PC-9 (cell line): ENCODE data around the gene PRKACG. TPM values are rescaled to one million over a fixed set of nuclear protein-coding genes. Genes with fewer than 3 reads are reported as not detected.

ENCODE experiments used
- BruUV-seq: library from RNA; stranded (reverse); fragments of 400-500 nt; replicated peaks from 2 replicates; lab custom pipeline; 2021; lab: Mats Ljungman, UMichigan
- CTCF ChIA-PET: fragments of 300-600 bp; sonication (Branson Sonifier 250); formaldehyde crosslinking; loops from one replicate; lab custom pipeline; 2022; ENCODE audit warnings: antibody characterized with exemption; lab: Charles Lee
- POLR2A ChIA-PET: fragments of 300-600 bp; sonication (Branson Sonifier 250); formaldehyde crosslinking; loops from one replicate; lab custom pipeline; 2022; ENCODE audit warnings: antibody characterized with exemption; ENCODE audit not compliant: unreplicated experiment; lab: Charles Lee
- DNase-seq, 2 experiments: peaks; one replicate each; pipeline versions ENCODE4 v3.0.0 to v3.0.0-alpha.2; 2015 to 2022; ENCODE audit warnings: mixed read lengths in 1 of 2
- H2AFZ ChIP-seq: fragments of 200-600 bp; sonication (generic); 2 replicates; pipeline ENCODE4 v1.8.1; 2017; ENCODE audit warnings: antibody characterized with exemption
- H3F3A ChIP-seq: fragments of 200-600 bp; sonication (generic); 2 replicates; pipeline ENCODE4 v1.8.1; 2017; ENCODE audit warnings: antibody characterized with exemption, mild to moderate bottlenecking, low read depth; ENCODE audit not compliant: insufficient read depth
- H3K27ac ChIP-seq: fragments of 200-600 bp; sonication (generic); 2 replicates; pipeline ENCODE4 v1.6.1; 2016; ENCODE audit warnings: mixed run types
- H3K27me3 ChIP-seq: fragments of 200-600 bp; sonication (generic); 2 replicates; pipeline ENCODE4 v1.6.1; 2016; ENCODE audit warnings: low read depth, mixed run types; ENCODE audit not compliant: insufficient read depth
- H3K36me3 ChIP-seq: fragments of 200-600 bp; sonication (generic); 2 replicates; pipeline ENCODE4 v1.6.1; 2016; ENCODE audit warnings: low read depth, mixed run types
- H3K4me1 ChIP-seq: fragments of 200-600 bp; sonication (generic); replicated peaks from 2 replicates; pipeline ENCODE4 v1.6.1; 2016; ENCODE audit warnings: mixed run types; ENCODE audit not compliant: insufficient read depth
- H3K4me2 ChIP-seq: fragments of 200-600 bp; sonication (generic); 2 replicates; pipeline ENCODE4 v1.6.1; 2017; ENCODE audit warnings: mixed run types
- H3K4me3 ChIP-seq: fragments of 200-600 bp; sonication (generic); 2 replicates; pipeline ENCODE4 v1.6.1; 2016; ENCODE audit warnings: mixed run types
- H3K79me2 ChIP-seq: fragments of 200-600 bp; sonication (generic); 2 replicates; pipeline ENCODE4 v1.6.1; 2017; ENCODE audit warnings: low read depth, mixed run types
- H3K9me2 ChIP-seq: fragments of 200-600 bp; sonication (generic); 2 replicates; pipeline ENCODE4 v1.8.1; 2017; ENCODE audit warnings: mild to moderate bottlenecking; ENCODE audit not compliant: insufficient read depth
- H3K9me3 ChIP-seq: fragments of 200-600 bp; sonication (generic); 2 replicates; pipeline ENCODE4 v1.8.1; 2016; ENCODE audit warnings: low read depth; ENCODE audit not compliant: insufficient read depth
- H4K20me1 ChIP-seq: fragments of 200-600 bp; sonication (generic); 2 replicates; pipeline ENCODE4 v1.8.1; 2017; ENCODE audit not compliant: insufficient read depth
- EZH2 ChIP-seq: fragments of 200-600 bp; sonication (generic); IDR thresholded peaks from 2 replicates; pipeline ENCODE4 v1.8.0; 2017; ENCODE audit warnings: antibody characterized with exemption, low read depth
- intact Hi-C: fragments of 100-400 bp; cut with micrococcal nuclease; formaldehyde crosslinking; loops from one replicate; pipeline ENCODE4 v1.10.0; 2022; ENCODE audit not compliant: unreplicated experiment
- total RNA-seq: library from RNA; stranded (reverse); gene quantifications from 2 replicates; pipeline ENCODE4 v1.2.3, GENCODE V29; 2021
- TF ChIP-seq, protein P1 (sequence below): fragments of 200-600 bp; sonication (generic); conservative IDR thresholded peaks from 2 replicates; pipeline ENCODE4 v1.6.1; 2017; ENCODE audit warnings: mixed run types, antibody characterized with exemption, mild to moderate bottlenecking, moderate library complexity

PRKACG gene
- total RNA-seq, 1 experiment from 2014 or later, result not detected

DNA sequence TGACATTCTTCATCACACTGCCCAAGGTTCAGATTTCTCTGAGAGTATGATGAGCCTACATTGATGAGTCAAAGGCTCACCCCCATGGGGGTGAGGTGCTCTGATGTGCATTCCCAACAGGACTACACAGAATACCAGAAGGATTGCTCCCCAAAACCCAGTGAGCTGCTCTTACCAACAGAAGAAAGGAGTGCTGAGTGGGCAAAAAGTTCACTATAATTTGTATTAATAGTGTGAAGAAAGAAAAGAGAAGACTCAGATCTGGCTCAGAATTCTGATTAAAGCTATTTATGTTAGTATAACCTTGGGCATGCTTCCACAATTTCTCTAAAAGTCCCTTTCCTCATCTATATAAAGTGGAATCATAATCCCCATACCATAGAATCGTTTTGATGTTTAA, 46.1 kb downstream of the PRKACG start:
- intact Hi-C loops, result loop anchor here (10.0 kb wide), 1 partner anchor 53 kb away; no protein-coding TSS in a partner anchor
- ChIA-PET POLR2A (interaction anchor here (0.6 kb wide), 1 partner anchor 1618 kb away, joined by 6 read pairs; no protein-coding TSS in a partner anchor), CTCF (no interaction called here)
- Histone ChIP-seq H2AFZ (no peak overlapping the region), H3K4me3 (no peak overlapping the region), H3K9me2 (no peaks in the 10 kb centered on the region), H3K4me2 (no peak overlapping the region), H3K27ac (no peak overlapping the region), H3K36me3 (no peaks in the 10 kb centered on the region), H3K4me1 (no peaks in the 10 kb centered on the region), H3K79me2 (no peaks in the 10 kb centered on the region), H3K27me3 (peaks cover 52% of the 10 kb centered on the region), H3K9me3 (no peaks in the 10 kb centered on the region), H3F3A (no peaks in the 10 kb centered on the region), H4K20me1 (no peaks in the 10 kb centered on the region)
- TF ChIP-seq, protein P1, sequence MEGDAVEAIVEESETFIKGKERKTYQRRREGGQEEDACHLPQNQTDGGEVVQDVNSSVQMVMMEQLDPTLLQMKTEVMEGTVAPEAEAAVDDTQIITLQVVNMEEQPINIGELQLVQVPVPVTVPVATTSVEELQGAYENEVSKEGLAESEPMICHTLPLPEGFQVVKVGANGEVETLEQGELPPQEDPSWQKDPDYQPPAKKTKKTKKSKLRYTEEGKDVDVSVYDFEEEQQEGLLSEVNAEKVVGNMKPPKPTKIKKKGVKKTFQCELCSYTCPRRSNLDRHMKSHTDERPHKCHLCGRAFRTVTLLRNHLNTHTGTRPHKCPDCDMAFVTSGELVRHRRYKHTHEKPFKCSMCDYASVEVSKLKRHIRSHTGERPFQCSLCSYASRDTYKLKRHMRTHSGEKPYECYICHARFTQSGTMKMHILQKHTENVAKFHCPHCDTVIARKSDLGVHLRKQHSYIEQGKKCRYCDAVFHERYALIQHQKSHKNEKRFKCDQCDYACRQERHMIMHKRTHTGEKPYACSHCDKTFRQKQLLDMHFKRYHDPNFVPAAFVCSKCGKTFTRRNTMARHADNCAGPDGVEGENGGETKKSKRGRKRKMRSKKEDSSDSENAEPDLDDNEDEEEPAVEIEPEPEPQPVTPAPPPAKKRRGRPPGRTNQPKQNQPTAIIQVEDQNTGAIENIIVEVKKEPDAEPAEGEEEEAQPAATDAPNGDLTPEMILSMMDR, result no peak
- TF ChIP-seq EZH2, result no peak
- BruUV-seq, result no TSS peak
- no peak for DNase-seq

DNA sequence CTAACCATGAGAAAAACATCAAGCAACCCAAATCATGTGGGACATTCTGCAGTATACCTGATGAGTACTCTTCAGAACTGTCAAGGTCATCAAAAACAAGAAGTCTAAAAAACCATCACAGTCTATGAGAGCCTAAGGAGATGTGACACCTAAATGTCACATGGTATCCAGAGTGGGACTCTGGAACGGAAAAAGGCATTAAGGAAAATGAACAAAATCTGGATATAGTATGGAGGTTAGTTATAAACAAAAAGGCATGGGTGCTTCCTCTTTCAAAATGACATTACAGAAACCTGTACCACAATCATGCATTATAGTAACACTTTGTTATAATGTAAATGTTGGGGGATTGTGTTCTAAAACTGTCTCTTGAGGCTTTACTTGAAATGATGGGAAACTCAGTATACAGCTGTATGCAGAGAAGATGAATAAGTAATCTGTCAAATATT, 47.4 kb downstream of the PRKACG start:
- intact Hi-C loops, result loop anchor here (10.0 kb wide), 1 partner anchor 52 kb away; no protein-coding TSS in a partner anchor
- H3K27ac ChIP-seq, result no peak overlapping the region
- CTCF ChIA-PET, result interaction anchor here (0.6 kb wide), 1 partner anchor 407 kb away, joined by 3 read pairs; no protein-coding TSS in a partner anchor

DNA sequence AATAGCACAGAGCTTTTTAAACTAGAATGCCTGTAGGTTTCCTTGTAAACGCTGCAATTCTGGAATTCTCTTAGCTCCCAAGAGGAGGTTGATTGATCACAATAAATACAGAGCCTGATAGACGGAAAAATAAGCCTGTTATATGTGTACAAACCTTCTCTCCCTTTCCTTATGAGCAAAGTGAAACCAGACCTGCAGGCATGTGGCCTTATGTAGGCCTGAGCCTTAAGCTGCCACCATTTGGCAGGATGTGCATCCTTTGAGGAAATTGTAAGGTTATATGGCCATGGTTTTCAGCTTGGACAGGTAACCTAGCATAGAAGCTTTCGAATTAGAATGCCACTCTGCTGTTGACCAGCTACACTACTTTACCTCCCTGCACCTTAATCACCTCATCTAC, 49.1 kb downstream of the PRKACG start:
- H3K36me3 ChIP-seq, result no peaks in the 10 kb centered on the region
- no peaks in the 10 kb centered on the region for H3K9me3 ChIP-seq
- ChIA-PET CTCF (no interaction called here), POLR2A (no interaction called here)
- H3F3A ChIP-seq, result no peaks in the 10 kb centered on the region
- H3K4me1 ChIP-seq, result no peaks in the 10 kb centered on the region
- no peak overlapping the region for H2AFZ ChIP-seq
- no peaks in the 10 kb centered on the region for H3K79me2 ChIP-seq
- H3K27ac ChIP-seq, result no peak overlapping the region
- H3K27me3 ChIP-seq, result peaks cover 62% of the 10 kb centered on the region
- BruUV-seq, result no TSS peak
- DNase-seq, result no peak
- TF ChIP-seq EZH2, result no peak
- TF ChIP-seq, protein P1, result no peak
- no peak overlapping the region for H3K4me3 ChIP-seq
- H3K9me2 ChIP-seq, result no peaks in the 10 kb centered on the region
- H4K20me1 ChIP-seq, result no peaks in the 10 kb centered on the region
- intact Hi-C loops, result loop anchor here (10.0 kb wide), 1 partner anchor 50 kb away; no protein-coding TSS in a partner anchor
- H3K4me2 ChIP-seq, result no peak overlapping the region

More for the DNA sequence above, 47.4 kb downstream of the PRKACG start:
- Histone ChIP-seq H3K79me2 (no peaks in the 10 kb centered on the region), H3F3A (no peaks in the 10 kb centered on the region), H3K4me1 (no peaks in the 10 kb centered on the region), H2AFZ (no peak overlapping the region), H3K36me3 (no peaks in the 10 kb centered on the region), H3K9me3 (no peaks in the 10 kb centered on the region), H3K4me3 (no peak overlapping the region), H3K27me3 (peaks cover 59% of the 10 kb centered on the region), H4K20me1 (no peaks in the 10 kb centered on the region), H3K9me2 (no peaks in the 10 kb centered on the region), H3K4me2 (no peak overlapping the region)
- DNase-seq, result no peak
- TF ChIP-seq, protein P1, result no peak
- no peak for TF ChIP-seq EZH2
- POLR2A ChIA-PET, result no interaction called here
- BruUV-seq, result no TSS peak
